Thyroid gland (tissue), 4 donors: Measurements from ENCODE around the gene CDKN2AIPNL.

Experiments
- CTCF ChIP-seq, 6 experiments: fragments of 200-600 bp in 3 of 6; fragments of 450-650 bp in 3 of 6; sonication (generic) in 3 of 6; IDR thresholded peaks; one replicate each; pipeline ENCODE4 v1.5.1; 2016 to 2019; ENCODE audit warnings: antibody characterized with exemption in 6 of 6, mild to moderate bottlenecking in 2 of 6, inconsistent platforms in 1 of 6, moderate library complexity in 1 of 6
- POLR2A ChIP-seq, 2 donors: fragments of 450-650 bp; IDR thresholded peaks; one replicate each; pipeline ENCODE4 v1.6.1; 2017; ENCODE audit warnings: antibody characterized with exemption in 2 of 2, mild to moderate bottlenecking in 2 of 2, moderate library complexity in 1 of 2

- TF ChIP-seq CTCF (IDR thresholded peaks at IDR 0.05) = no peak
- TF ChIP-seq POLR2A (IDR thresholded peaks at IDR 0.05) = no peak
Measured at GRCh38 chr5:134455466-134455865, 43.8 kb upstream of the CDKN2AIPNL start.
